ENCODE results near the gene PRKCSH.

DNA sequence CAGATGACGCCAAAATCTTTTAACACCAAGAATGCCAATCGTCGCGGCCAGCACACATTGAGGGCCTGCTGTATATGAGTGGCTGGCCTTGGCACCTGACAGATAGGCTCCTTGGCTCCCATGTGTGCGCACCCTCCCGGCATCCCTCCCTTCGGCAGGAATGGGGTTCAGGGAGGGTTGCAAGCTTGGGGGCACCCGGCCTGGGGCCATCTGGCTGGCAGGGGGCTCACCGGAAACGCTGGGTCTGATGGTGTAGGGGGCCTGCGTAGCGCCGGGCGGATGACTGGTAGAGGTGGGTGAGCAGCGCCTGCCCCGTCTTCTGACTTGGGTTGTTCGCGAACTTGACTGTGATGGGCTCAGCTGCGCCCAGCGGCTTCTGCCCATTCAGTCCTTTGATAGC, 22.4 kb downstream of the PRKCSH start:
- TF ChIP-seq PBX3 (CRISPR knock-in tag; IDR thresholded peaks at IDR 0.05) (no peak), ZNF214 (tag by site-specific recombination; IDR thresholded peaks at IDR 0.05; ENCODE audit: borderline replicate concordance) (no peak), ZNF777 (tag by site-specific recombination; IDR thresholded peaks at IDR 0.05; ENCODE audit: borderline replicate concordance) (no peak), YY1 (tag by site-specific recombination; IDR thresholded peaks at IDR 0.05) (no peak), ZNF692 (tag by site-specific recombination; IDR thresholded peaks at IDR 0.05) (no peak), REST (tag by site-specific recombination; IDR thresholded peaks at IDR 0.05) (no peak), HOXA7 (CRISPR knock-in tag; IDR thresholded peaks at IDR 0.05; ENCODE audit: borderline replicate concordance) (no peak), OVOL3 (tag by site-specific recombination; IDR thresholded peaks at IDR 0.05) (no peak), ZNF837 (tag by site-specific recombination; IDR thresholded peaks at IDR 0.05) (no peak)
- TF ChIP-seq, protein P1, sequence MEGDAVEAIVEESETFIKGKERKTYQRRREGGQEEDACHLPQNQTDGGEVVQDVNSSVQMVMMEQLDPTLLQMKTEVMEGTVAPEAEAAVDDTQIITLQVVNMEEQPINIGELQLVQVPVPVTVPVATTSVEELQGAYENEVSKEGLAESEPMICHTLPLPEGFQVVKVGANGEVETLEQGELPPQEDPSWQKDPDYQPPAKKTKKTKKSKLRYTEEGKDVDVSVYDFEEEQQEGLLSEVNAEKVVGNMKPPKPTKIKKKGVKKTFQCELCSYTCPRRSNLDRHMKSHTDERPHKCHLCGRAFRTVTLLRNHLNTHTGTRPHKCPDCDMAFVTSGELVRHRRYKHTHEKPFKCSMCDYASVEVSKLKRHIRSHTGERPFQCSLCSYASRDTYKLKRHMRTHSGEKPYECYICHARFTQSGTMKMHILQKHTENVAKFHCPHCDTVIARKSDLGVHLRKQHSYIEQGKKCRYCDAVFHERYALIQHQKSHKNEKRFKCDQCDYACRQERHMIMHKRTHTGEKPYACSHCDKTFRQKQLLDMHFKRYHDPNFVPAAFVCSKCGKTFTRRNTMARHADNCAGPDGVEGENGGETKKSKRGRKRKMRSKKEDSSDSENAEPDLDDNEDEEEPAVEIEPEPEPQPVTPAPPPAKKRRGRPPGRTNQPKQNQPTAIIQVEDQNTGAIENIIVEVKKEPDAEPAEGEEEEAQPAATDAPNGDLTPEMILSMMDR (tag by site-specific recombination; IDR thresholded peaks at IDR 0.05) = no peak
